Fibroblast of skin of right quadriceps (primary cell): ENCODE results near the gene SLC25A15.
A peak's percentile ranks its signal among the peaks of the same experiment; 100 is the strongest.

Experiments used
- DNase-seq: peaks from one replicate; pipeline ENCODE4 v3.0.0-alpha.2; 2013

Gene SLC25A15

GRCh38 chr13:40789275-40790153 lies at the start of gene SLC25A15:
Gene SLC25A15, plus strand, starts transcription at chr13:40789611. Its CDS starts 3,616 bp downstream, at chr13:40793227.
- peak; percentile 72 for DNase-seq

DNA sequence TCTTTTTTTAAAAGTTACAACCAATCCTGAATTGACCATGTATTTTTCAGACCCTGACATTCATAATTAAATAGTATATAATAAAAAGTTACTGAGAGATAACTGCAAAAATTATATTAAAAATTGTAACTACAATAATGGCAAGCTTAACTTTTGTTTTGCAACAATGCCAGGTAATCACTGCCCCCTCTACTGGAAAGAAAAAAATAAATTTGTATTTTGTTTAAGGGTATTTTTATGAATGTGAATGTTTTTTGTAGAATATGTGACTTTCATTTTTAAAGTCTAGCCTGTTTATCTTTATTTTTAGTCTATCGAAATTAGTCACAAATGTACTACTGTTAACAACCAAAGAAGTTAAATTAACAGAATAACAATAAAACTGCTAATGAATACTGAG lies 40.1 kb upstream of the SLC25A15 start:
- no peak for DNase-seq

GRCh38 chr13:40755082-40755700 lies 34.2 kb upstream of the SLC25A15 start:
- DNase-seq = no peak

GRCh38 chr13:40756042-40756441 lies 33.4 kb upstream of the SLC25A15 start:
- DNase-seq = no peak

DNA sequence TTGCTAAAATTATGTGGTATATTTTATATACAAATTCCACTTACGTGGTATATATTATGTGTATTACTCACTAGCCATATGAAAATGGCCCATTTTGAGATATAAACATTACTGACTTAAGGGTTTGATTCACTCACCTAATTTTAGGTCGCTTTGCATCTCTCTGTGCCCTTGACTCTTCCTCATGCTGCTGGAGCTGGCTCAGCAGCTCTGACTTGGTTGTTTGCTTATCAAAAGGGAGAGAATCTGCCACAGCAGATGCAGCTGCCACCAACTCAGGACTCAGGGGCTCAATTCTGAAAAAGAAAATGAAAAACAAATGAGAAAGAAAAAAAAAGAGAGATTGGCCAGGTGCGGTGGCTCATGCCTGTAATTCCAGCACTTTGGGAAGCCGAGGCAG lies 30.6 kb upstream of the SLC25A15 start:
- DNase-seq = no peak

DNA sequence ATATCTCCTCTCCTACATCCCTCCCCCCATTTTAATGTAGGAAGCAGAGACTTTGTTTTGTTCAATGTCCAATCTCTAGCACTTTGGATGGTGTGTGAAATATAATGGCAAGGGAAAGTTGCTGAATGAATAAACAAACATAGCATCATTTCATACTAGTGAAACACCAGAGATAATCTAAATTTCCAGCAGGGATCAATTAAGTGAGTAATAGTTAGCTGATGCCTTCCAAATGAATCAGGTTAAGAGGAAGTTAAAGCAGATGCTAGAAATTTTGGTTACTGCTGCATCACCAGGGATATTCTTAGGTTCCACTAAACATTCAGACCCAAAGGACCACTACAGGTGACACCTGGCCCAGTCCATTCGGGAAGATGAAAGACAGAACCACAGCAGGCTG lies 26.6 kb upstream of the SLC25A15 start:
- DNase-seq = peak; percentile 69

- DNase-seq = peak; percentile 31
Observed at GRCh38 chr13:40764587-40765403, 24.6 kb upstream of the SLC25A15 start.

DNA sequence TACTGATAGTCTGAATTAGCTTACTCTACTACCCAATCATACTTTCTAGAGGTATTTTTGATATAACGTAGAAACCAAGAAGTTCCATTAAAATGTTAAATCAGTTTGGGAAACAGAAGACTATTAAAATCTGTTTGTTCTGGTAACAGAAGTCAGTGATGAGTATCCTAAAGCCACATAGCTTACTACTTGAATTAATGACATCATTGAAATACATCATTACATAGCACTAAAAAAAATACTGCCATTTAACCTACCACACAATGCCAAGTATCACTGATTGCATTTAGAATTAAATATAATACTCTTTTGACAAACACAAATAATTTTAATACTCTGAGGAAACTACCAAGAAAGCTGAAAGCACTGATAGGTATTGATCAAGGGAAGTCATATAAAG lies 23.8 kb upstream of the SLC25A15 start:
- DNase-seq = no peak

DNA sequence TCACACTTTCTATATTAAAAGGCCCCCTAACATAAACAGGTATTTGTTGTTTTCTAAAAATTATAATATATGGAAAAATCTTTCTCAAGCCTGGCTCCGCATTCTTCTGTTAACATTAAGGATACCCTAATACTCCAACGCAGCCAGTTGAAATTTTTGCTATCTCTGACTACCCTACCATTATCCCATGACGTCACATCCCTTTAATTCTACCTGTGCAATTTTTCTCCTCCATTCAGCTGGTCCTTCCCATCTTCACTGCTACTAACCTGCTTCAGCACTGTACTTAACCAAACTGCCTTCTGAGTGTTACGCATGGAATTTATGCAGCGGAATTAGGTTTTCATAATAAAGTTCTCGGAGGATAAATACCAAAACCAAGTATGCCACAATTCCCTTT lies 19.4 kb upstream of the SLC25A15 start:
- DNase-seq = no peak

GRCh38 chr13:40770609-40770933 lies 18.8 kb upstream of the SLC25A15 start:
- no peak for DNase-seq

DNA sequence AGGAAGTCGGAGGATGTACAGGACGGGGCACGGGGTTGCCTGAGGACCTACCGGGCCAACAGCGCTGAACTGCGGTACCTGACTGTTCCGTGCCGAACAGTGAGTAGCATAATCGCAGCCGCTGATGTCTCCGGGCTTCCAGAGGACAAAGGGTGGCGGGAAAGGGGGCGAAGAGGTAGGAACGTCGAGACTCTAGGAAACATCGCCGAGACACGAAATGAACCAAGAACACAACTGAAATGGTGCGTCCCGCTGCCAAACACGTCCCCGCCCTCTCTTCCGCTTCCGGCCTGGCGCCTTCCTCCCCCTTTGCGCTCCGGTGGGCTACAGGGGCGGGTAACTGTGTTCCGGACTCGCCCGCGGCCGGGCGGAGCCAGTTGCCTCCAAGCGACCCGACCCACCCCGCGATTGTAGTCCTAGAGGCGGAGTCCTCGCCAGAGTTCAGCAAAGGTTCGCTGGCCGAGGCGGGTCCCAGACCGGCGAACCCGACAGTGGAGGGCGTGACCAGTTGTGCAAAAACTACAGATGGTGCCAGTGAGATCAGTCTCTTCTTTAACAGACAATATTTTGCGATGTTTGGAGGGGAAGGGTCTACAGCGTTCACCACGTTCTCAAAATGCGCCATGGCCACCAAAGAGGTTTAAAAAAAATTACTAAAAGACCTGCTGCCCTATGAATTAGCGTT lies 18.3 kb upstream of the SLC25A15 start, which contains the start of gene MRPS31:
TSS of gene MRPS31 (minus strand) at position 257 of the 685 bp plus-strand sequence. CDS start at position 203, 54 bp downstream.
- peak; percentile 92 for DNase-seq

GRCh38 chr13:40772765-40773473 lies 16.5 kb upstream of the SLC25A15 start:
- DNase-seq = no peak

GRCh38 chr13:40774672-40775071 lies 14.7 kb upstream of the SLC25A15 start:
- DNase-seq = no peak

DNA sequence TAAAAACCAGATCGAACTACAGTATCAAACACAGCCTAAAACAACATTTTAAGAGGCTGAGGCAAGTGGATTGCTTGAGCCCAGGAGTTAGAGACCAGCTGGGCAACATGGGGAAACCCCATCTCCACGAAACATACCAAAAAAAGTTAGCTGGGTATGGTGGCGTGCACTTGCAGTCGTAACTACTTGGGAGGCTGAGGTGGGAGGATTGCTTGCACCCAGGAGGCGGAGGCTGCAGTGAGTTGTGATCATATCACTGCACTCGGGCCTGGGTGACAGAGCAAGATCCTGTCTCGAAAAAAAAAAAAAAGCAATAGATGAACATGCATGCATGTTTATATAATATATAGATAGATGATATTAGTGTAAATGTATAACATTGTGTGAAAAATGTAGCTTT lies 13.2 kb upstream of the SLC25A15 start:
- no peak for DNase-seq

GRCh38 chr13:40776681-40777165 lies 12.7 kb upstream of the SLC25A15 start:
- peak; percentile 47 for DNase-seq

- peak; percentile 41 for DNase-seq
Observed at GRCh38 chr13:40777166-40777808, 12.1 kb upstream of the SLC25A15 start.

DNA sequence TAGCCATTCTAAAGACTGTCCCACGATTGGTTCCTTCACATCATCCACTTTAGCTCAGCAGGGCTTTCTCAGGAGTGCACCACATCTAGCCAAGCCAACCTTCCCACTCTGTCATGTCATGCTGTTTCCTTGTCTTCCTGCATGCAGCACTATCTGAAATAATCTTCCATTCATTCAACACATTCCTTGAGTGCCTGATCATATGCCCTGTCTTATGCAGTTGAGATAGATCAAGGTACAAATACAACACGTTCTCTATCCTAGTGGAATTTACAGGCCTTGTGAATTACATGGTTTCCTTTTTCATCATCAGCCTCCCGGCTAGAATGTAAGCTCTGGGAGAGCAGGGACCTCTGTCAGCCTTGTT lies 11.6 kb upstream of the SLC25A15 start:
- DNase-seq = no peak

GRCh38 chr13:40779049-40779448 lies 10.4 kb upstream of the SLC25A15 start:
- DNase-seq = no peak

DNA sequence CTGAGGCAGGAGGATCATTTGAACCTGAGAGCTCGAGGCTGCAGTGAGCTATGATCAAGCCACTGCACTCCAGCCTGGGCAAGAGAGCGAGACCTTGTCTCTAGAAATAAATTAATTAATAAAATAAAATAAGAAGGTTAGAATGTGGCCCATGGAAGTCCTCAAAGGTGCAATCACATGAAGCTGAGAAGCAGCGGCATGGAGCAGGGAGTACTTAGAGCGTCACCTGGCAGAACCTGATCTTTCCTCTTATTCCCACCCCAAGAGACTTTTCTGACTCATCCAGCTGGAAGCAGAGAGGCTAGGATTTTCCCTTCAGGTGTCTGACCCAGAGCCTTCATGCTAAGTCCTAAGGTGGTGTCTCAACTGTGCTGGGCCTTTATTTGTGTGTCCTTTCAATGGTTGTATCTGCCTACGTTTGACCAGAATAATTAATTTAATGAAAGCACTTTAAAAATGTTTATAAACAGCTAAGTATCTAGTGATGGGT lies 9.6 kb upstream of the SLC25A15 start:
- no peak for DNase-seq

GRCh38 chr13:40780822-40781401 lies 8.5 kb upstream of the SLC25A15 start:
- no peak for DNase-seq

- no peak for DNase-seq
Observed at GRCh38 chr13:40781717-40782116, 7.7 kb upstream of the SLC25A15 start.
